AG04450 (cell line): ENCODE measurements around the gene L3MBTL4. TPM values are rescaled to one million over a fixed set of nuclear protein-coding genes. Genes with fewer than 3 reads are reported as not detected.
"Not testable (repeated sequence)": the region's sequence is repeated elsewhere in the genome, so short reads cannot be mapped to it uniquely, and the experiment has no call there.

ENCODE experiments used
- CTCF ChIA-PET: fragments of 300-600, 350-600 bp; formaldehyde crosslinking; extraction: SDS; loops from one replicate; lab custom pipeline; 2022; ENCODE audit warnings: antibody characterized with exemption, inconsistent platforms; lab: Charles Lee
- POLR2A ChIA-PET: fragments of 350-600 bp; formaldehyde crosslinking; extraction: SDS; loops from one replicate; lab custom pipeline; 2021; ENCODE audit warnings: antibody characterized with exemption, inconsistent platforms; lab: Yijun Ruan, JAX
- DNase-seq: peaks from one replicate; pipeline ENCODE4 v3.0.0-alpha.2; 2011; ENCODE audit warnings: low read depth, low spot score
- H3K27ac ChIP-seq: one replicate; pipeline ENCODE4 v1.5.1; 2012; ENCODE audit warnings: low read depth, low read length, control low read depth
- H3K27me3 ChIP-seq: one replicate; pipeline ENCODE4 v1.6.0; 2012; ENCODE audit warnings: low read length; ENCODE audit not compliant: control insufficient read depth, insufficient read depth
- H3K4me3 ChIP-seq: 2 replicates; pipeline ENCODE4 v1.5.1; 2011; ENCODE audit warnings: mild to moderate bottlenecking, low read depth, low read length, control low read depth
- H3K9me3 ChIP-seq: 2 replicates; pipeline ENCODE4 v1.5.1; 2012; ENCODE audit warnings: low read length; ENCODE audit not compliant: control insufficient read depth, insufficient read depth
- polyA plus RNA-seq: library from polyadenylated mRNA; depleted of rRNA; stranded (reverse); fragments of >200 nt; gene quantifications from 2 replicates; pipeline ENCODE4 v1.2.3, GENCODE V29; 2011
- TF ChIP-seq, protein P1 (sequence below): IDR thresholded peaks from 2 replicates; pipeline ENCODE4 v1.5.1; 2011; ENCODE audit warnings: low read depth, low read length, control low read depth, inconsistent platforms

The L3MBTL4 gene
- polyA plus RNA-seq, 1 experiment, result 0.05 TPM

- DNase-seq, result no peak
These were observed 328.0 kb downstream of the L3MBTL4 start for GRCh38 chr18:6086731-6087130.

DNA sequence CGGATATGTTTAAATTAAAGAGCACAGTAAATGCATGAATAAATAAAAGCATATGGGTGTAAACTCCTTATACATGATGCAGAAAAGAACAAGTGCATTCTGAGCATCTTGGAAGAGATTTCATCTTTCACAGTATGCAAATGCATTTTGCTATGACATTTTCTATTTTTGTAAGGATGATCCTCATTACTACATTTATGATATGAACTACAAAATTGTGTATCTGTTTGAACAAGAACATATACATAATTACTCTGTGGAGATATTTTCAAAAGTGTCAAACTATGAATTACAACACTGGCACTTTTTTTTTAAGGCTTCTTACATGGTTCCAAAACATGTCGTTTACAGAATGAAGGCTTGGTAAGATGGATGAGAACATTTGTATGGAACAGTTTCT is 335.3 kb downstream of the L3MBTL4 start:
- CTCF ChIA-PET, result interaction anchor here (0.7 kb wide), 1 partner anchor 102 kb away, joined by 3 read pairs; no protein-coding TSS in a partner anchor
- H3K9me3 ChIP-seq, result no peaks in the 10 kb centered on the region
- TF ChIP-seq, protein P1, sequence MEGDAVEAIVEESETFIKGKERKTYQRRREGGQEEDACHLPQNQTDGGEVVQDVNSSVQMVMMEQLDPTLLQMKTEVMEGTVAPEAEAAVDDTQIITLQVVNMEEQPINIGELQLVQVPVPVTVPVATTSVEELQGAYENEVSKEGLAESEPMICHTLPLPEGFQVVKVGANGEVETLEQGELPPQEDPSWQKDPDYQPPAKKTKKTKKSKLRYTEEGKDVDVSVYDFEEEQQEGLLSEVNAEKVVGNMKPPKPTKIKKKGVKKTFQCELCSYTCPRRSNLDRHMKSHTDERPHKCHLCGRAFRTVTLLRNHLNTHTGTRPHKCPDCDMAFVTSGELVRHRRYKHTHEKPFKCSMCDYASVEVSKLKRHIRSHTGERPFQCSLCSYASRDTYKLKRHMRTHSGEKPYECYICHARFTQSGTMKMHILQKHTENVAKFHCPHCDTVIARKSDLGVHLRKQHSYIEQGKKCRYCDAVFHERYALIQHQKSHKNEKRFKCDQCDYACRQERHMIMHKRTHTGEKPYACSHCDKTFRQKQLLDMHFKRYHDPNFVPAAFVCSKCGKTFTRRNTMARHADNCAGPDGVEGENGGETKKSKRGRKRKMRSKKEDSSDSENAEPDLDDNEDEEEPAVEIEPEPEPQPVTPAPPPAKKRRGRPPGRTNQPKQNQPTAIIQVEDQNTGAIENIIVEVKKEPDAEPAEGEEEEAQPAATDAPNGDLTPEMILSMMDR, result no peak
- H3K27me3 ChIP-seq, result no peaks in the 10 kb centered on the region
- no peak overlapping the region for H3K4me3 ChIP-seq
- POLR2A ChIA-PET, result no interaction called here
- no peak overlapping the region for H3K27ac ChIP-seq
- DNase-seq, result no peak

More at GRCh38 chr18:6086731-6087130, 328.0 kb downstream of the L3MBTL4 start:
- TF ChIP-seq, protein P1, result no peak
- Histone ChIP-seq H3K9me3 (no peaks in the 10 kb centered on the region), H3K27ac (no peak overlapping the region), H3K27me3 (no peaks in the 10 kb centered on the region), H3K4me3 (no peak overlapping the region)
- ChIA-PET CTCF (no interaction called here), POLR2A (no interaction called here)

DNA sequence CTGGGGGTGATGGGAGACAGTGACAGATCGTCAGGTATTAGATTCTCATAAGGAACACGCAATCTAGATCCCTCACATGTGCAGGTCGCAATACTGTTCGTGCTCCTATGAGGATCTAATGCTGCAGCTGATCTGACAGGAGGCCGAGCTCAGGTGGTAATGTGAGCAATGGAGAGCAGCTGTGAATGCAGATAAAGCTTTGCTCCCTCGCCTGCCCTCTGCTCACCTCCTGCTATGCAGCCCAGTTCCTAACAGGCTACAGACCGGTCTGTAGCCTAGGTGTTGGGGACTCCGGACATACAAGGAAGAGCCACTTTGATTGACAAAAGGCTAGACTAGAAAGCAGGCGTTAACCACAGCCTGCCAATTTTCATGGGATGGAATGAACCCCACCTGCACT is 335.8 kb downstream of the L3MBTL4 start:
- Histone ChIP-seq H3K27me3 (no peaks in the 10 kb centered on the region), H3K9me3 (no peaks in the 10 kb centered on the region), H3K4me3 (no peak overlapping the region), H3K27ac (no peak overlapping the region)
- no peak for DNase-seq
- ChIA-PET POLR2A (no interaction called here), CTCF (no interaction called here)
- TF ChIP-seq, protein P1, result no peak

DNA sequence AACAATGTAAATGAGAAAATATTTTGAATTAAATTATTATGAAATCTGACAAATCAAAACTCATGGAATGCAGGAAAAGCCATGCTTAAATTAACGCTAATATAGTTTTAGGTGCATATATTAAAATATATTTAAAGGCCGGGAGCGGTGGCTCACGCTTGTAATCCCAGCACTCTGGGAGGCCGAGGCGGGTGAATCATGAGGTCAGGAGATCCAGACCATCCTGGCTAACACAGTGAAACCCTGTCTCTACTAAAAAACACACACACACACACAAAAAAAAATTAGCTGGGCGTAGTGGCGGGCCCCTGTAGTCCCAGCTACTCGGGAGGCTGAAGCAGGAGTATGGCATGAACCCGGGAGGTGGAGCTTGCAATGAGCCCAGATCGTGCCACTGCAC is 342.3 kb downstream of the L3MBTL4 start:
- H3K27ac ChIP-seq, H3K4me3 ChIP-seq, H3K9me3 ChIP-seq, H3K27me3 ChIP-seq, POLR2A ChIA-PET, DNase-seq: not testable (repeated sequence)
- CTCF ChIA-PET, result interaction anchor here (1.1 kb wide), 1 partner anchor 182 kb away, joined by 4 read pairs; no protein-coding TSS in a partner anchor

GRCh38 chr18:6069539-6069938 is 345.2 kb downstream of the L3MBTL4 start:
- TF ChIP-seq, protein P1, result no peak
- ChIA-PET POLR2A (no interaction called here), CTCF (no interaction called here)
- Histone ChIP-seq H3K27me3 (no peaks in the 10 kb centered on the region), H3K9me3 (no peaks in the 10 kb centered on the region), H3K27ac (no peak overlapping the region), H3K4me3 (no peak overlapping the region)
- no peak for DNase-seq
